Lung (tissue), 12 donors: ENCODE results near the gene SYNGAP1. TPM values are rescaled to one million over a fixed set of nuclear protein-coding genes. Genes with fewer than 3 reads are reported as not detected.

ENCODE experiments used
- ATAC-seq: fragments of 200-7000 bp; cut with Tn5 transposase; one replicate; pipeline ENCODE4 v1.9.1; 2020; ENCODE audit warnings: moderate number of reproducible peaks; ENCODE audit not compliant: insufficient read depth, low FRiP score
- DNase-seq, 3 donors: peaks; one replicate each; pipeline ENCODE4 v3.0.0-alpha.2; 2013 to 2017
- H3K27ac ChIP-seq, 2 donors: one replicate each; pipeline ENCODE4 v1.5.1; 2013; ENCODE audit warnings: mild to moderate bottlenecking in 2 of 2, moderate library complexity in 2 of 2, control low read depth in 1 of 2, inconsistent platforms in 1 of 2, low read depth in 1 of 2, low read length in 1 of 2
- H3K27me3 ChIP-seq, 3 donors: one replicate each; pipeline ENCODE4 v1.5.1; 2013; ENCODE audit warnings: low read length in 2 of 3; ENCODE audit not compliant: control insufficient read depth in 3 of 3, insufficient read depth in 3 of 3
- H3K36me3 ChIP-seq, 4 donors: one replicate each; pipeline ENCODE4 v1.5.1; 2013; ENCODE audit warnings: low read length in 4 of 4, mild to moderate bottlenecking in 1 of 4, moderate library complexity in 1 of 4; ENCODE audit not compliant: control insufficient read depth in 4 of 4, insufficient read depth in 4 of 4
- H3K4me1 ChIP-seq, 5 donors: one replicate each; pipeline ENCODE4 v1.5.1; 2013; ENCODE audit warnings: low read length in 5 of 5, mild to moderate bottlenecking in 2 of 5, moderate library complexity in 1 of 5; ENCODE audit not compliant: control insufficient read depth in 5 of 5, insufficient read depth in 5 of 5
- H3K4me3 ChIP-seq: one replicate; pipeline ENCODE4 v1.5.1; 2013; ENCODE audit warnings: mild to moderate bottlenecking, control low read depth, moderate library complexity
- H3K9ac ChIP-seq, 2 donors: one replicate each; pipeline ENCODE4 v1.5.1; 2013; ENCODE audit warnings: low read length in 2 of 2, control low read depth in 1 of 2; ENCODE audit not compliant: insufficient read depth in 1 of 2
- H3K9me3 ChIP-seq, 4 donors: one replicate each; pipeline ENCODE4 v1.5.1; 2013; ENCODE audit warnings: low read length in 3 of 4, mild to moderate bottlenecking in 1 of 4, moderate library complexity in 1 of 4; ENCODE audit not compliant: control insufficient read depth in 4 of 4, insufficient read depth in 3 of 4
- CTCF ChIP-seq: IDR thresholded peaks from 2 replicates; pipeline ENCODE4 v1.5.1; 2012; ENCODE audit warnings: mild to moderate bottlenecking; ENCODE audit errors: control extremely low read depth, extremely low read depth
- WGBS, 2 donors: extraction: QIAGEN DNeasy Blood & Tissue Kit; methylation state at CpG; one replicate each; pipeline ENCODE4 v1.1.7; 2013; 5-methylcytosine and 5-hydroxymethylcytosine counted together
- polyA plus RNA-seq, 2 donors: library from polyadenylated mRNA; stranded (reverse); fragments of 200-250 nt; gene quantifications; one replicate each; pipeline ENCODE4 v1.2.1, GENCODE V29; 2013
- total RNA-seq, 2 donors: library from RNA; depleted of rRNA in 1 of 2; stranded (reverse); fragments of >200 nt in 1 of 2; gene quantifications; one replicate each; pipeline ENCODE4 v1.2.1, GENCODE V29; 2014 to 2021
- donor health status: control.
- donor health status: control.
- donor health status: Bipolar disorder and iron deficiency.
- donor health status: healthy.
- donor health status: DM: yes; HTN: yes; CAD: no.

SYNGAP1 gene
- total and polyA plus RNA-seq, 4 donors: 9.2 to 32.0 (median 12.0) TPM

- DNase-seq (no peak), ATAC-seq (no peak)
- Histone ChIP-seq H3K27ac (no peak overlapping the region), H3K4me1 (peaks cover 5 to 10% (median 6%) of the 10 kb centered on the region in 5 donors), H3K27me3 (no peaks in the 10 kb centered on the region), H3K9me3 (peaks cover 0 to 2% (median under 1%) of the 10 kb centered on the region in 4 donors), H3K36me3 (peaks cover 0 to 17% (median 10%) of the 10 kb centered on the region in 4 donors), H3K4me3 (no peak overlapping the region), H3K9ac (no peak overlapping the region)
- WGBS, 2 donors: 97% methylated on average over 12 of the region's 12 CpGs
- TF ChIP-seq CTCF: no peak
Observed at GRCh38 chr6:33456156-33456555, 36.3 kb downstream of the SYNGAP1 start.

- no peak overlapping the region for H3K27ac ChIP-seq
- H3K4me1 ChIP-seq: peaks cover 0 to 7% (median 6%) of the 10 kb centered on the region in 5 donors
- no peak for DNase-seq
- H3K36me3 ChIP-seq: peaks cover 0 to 17% (median 10%) of the 10 kb centered on the region in 4 donors
- TF ChIP-seq CTCF: no peak
- no peak overlapping the region for H3K4me3 ChIP-seq
- ATAC-seq: no peak
- H3K27me3 ChIP-seq: no peaks in the 10 kb centered on the region
- H3K9ac ChIP-seq: no peak overlapping the region
- 66 to 81% methylated on average over 3 of the region's 3 CpGs for WGBS, 2 donors
- H3K9me3 ChIP-seq: peaks cover 0 to 2% (median under 1%) of the 10 kb centered on the region in 4 donors
Observed at GRCh38 chr6:33458676-33459075, 38.8 kb downstream of the SYNGAP1 start.

- H3K27me3 ChIP-seq: no peaks in the 10 kb centered on the region
- no peak for DNase-seq
- no peak for ATAC-seq
- peaks cover 0 to 17% (median 10%) of the 10 kb centered on the region in 4 donors for H3K36me3 ChIP-seq
- peaks cover 0 to 2% (median under 1%) of the 10 kb centered on the region in 4 donors for H3K9me3 ChIP-seq
- no peak for TF ChIP-seq CTCF
- no peak overlapping the region for H3K9ac ChIP-seq
- 94 to 98% methylated on average over 2 of the region's 2 CpGs for WGBS, 2 donors
- H3K4me1 ChIP-seq: peaks cover 0 to 7% (median 6%) of the 10 kb centered on the region in 5 donors
- no peak overlapping the region for H3K4me3 ChIP-seq
- H3K27ac ChIP-seq: no peak overlapping the region
Observed at GRCh38 chr6:33459226-33459625, 39.4 kb downstream of the SYNGAP1 start.
